Fibroblast of peridontal ligament (primary cell): ENCODE data around the gene PAF1.
A peak's percentile ranks its signal among the peaks of the same experiment; 100 is the strongest.
"Not testable (repeated sequence)": the region's sequence is repeated elsewhere in the genome, so short reads cannot be mapped to it uniquely, and the experiment has no call there.

ENCODE experiments used
- DNase-seq: peaks from one replicate; pipeline ENCODE4 v3.0.0-alpha.2; 2010; ENCODE audit errors: extremely low read depth

PAF1 gene

DNA sequence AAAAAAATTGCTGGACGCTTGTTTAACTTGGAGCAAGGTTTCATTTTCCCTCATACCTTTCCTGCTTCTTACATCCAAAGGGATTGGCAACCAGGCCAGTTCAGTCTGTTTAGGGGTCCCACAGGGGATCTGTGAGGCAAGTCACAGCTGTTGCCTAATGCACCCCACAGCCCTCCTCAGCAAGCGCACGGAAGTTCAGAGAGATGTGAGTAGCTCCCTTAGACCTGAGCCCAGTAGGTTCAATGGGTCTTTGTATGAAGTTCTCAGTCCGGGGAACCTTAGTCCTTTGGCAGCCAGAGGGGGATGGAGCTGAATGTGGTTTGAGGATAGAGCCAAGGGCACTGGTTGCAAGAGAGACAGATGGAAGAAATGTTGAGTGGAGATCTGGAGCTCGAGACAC, 35.7 kb downstream of the PAF1 start:
- DNase-seq: no peak

DNA sequence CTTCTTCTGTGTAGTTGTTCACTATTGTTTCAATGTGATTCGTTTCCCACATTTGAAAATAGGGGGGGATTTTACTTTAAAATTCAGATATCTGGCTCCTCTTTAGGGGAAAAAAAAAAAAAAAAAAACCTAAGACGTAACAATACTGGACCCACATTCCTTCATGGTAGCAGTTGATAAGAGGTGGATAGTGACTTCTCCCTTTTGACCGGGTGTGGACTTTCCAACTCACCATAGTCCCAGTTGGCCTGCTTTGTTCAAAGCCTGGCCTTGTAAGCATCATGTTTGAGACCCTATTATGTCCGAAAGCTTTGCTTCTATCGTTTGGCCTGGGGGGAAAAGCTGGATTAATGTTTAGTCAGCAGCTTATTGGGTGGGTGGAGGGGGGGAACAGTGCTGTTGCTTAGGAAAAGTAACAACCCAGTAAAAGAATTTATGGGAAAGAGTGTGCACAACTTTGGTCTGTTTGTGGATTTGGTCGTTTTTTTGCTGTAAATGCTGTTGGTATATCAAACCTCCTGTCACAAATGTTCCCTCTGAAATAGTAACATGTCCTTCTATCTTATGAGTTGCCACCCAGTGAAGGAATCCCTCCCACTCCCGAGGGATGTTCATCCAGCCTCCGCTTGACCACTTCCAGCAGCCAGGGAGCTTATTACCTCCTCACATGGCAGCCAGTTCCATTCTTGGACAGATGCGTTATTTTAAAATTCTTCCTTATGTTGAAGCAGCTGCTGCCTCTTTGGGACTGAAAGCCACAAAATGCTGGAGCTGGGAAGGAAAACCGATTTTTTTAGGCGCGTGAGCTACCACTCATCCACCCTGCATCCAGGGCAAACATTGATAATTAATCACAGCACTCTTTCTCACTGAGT, 38.3 kb downstream of the PAF1 start:
- DNase-seq: peak; percentile 82

DNA sequence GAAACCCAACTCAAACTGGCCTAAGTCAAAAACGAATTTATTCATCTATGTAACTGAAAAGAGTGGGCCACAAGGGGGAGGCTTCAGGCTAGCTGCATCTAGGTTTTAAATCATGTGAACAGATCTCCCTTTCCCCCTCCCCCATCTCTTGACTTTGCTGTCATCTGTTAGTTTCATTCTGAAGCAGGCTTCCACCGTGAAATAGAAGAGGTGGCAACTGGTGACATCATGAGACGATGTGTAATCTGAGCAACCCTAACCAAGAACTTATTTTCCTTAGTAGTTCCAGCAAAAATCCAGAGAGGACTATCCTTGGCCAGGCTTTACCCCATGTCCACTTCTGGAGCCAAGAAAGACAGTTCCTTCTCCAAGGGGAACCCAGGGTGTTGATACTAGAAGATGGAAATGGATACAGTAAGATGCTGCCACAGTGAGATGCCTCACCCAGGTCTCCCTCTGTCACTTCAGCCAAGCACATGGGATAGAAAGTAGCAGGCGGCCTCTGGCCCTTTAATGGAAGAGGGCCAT, 39.3 kb downstream of the PAF1 start:
- DNase-seq: peak; percentile 75

DNA sequence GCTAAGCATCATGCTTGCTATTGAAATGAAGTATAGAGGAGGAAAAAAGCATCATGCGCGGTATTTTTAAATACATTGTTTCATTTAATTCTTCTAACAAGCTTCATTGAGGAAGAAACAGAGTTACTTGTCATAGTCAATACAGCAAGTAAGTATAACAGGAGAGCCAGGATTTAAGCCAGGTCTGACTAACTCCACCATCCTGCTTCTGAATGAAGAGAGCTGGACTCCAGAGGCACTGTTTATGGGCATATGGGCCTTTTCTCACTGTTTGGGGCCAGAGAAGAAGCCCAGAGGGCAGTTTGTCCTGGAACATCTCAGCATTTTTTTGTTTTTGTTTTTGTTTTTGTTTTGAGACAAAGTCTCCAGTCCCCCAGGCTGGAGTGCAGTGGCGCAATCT, 40.8 kb downstream of the PAF1 start:
- no peak for DNase-seq

DNA sequence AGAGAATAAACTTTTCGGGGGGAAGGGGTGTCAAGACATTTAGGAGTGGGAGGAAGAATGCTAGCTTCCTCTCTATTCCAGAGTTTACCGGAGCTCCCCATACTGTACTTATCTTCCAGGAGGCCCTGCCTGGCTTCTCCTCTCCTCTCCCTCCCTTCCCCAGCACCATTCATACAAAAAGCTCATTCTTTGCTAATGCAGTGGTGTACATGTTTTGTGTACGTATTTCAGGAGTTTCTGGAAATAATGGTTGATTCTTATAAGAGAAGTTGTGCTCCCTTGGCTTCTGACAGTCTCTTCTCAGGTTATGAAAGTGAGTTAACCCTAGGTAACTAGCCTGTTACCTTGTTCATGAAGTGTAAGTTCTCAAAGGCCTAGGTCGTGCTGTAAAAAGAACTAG, 41.6 kb downstream of the PAF1 start:
- DNase-seq: no peak

DNA sequence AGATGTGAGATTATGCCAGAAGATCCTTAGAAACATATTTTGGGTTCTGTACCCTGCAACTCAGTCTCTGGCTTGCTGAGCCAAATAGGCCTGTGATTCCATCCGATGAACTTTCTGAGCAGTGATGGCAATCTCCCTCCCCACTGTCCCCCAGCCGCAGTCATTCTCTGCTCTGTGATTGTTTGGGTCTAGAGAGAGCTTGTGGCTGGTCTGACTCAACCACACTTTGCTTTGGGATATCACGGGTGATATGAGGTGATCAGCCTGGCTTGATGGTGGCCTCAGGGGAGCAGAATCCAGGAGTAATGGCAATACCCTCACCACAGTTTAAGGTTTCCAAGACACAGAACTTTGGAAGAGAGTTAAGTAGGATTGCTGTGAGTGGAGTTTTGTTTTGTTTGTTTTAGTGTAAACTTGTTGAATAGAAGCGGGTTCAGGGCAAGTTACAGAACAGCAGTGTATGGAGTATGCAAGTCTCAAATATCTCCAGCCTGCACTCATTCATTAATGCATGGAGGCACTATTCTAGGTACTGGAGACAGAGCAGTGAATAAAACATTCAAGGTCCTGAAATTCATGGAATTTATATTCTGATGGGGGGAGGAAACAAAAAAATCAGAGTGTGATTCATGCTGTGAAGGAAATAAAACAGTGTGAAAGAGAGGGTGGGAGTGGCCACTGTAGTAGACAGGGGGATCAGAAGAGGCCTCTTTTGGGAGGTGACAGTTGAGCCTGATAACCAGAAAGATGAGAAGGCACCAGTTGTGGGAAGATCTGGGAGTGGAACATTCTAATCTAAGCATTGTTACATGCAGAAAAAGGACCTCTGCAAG, 43.4 kb downstream of the PAF1 start:
- DNase-seq: peak; percentile 49

DNA sequence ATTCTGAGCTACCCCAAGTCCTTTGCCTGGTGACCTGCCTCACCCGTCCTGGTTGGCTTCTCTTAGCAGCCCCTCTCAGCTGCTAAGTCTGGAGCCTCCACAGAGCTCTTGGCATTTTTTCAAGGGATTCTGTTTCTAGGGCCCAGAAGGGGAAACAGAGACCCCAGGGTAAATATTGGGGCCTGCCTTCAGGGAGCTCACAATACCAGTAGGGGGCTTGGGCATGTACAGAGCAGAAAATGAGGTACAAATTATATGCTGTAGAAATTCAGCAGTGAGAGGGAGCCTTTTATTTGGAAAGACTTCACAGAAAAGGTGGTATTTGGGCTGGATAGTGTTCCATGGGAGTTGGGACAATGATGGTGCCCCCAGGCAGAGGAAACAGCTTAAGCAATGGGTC, 45.0 kb downstream of the PAF1 start:
- DNase-seq: no peak

DNA sequence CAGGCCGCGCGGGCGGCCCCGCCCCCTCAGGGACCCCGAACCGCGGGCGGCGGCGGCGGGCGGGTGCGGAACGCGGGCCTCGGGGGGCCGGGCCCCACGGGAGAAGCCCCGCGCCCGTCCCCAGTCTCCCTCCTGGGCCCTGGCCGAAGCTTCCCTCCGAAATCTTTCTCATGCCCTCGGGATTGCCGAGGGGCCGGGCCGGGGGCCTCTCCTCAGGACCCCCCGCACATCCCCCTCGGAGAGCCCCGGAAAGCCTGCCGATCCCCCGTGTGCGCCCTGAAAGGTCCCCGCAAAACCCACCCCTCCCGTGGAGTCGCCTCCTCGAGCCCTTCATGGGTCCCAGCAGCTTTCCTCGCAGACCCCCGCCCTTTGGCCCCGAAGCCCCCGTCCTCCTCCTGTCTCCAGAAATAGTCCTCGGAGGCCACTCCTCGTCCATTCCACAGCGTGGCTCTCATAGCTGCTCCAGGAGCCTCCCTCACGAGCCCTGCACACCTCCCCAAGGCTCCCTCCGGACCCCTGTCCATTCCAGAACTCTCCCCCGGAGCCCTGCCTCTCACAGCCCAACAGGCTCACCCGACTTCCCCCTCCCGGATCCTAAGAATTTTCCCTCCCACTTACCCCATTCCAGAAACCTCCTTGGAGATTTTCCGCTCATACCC, 48.1 kb downstream of the PAF1 start:
- no peak for DNase-seq

DNA sequence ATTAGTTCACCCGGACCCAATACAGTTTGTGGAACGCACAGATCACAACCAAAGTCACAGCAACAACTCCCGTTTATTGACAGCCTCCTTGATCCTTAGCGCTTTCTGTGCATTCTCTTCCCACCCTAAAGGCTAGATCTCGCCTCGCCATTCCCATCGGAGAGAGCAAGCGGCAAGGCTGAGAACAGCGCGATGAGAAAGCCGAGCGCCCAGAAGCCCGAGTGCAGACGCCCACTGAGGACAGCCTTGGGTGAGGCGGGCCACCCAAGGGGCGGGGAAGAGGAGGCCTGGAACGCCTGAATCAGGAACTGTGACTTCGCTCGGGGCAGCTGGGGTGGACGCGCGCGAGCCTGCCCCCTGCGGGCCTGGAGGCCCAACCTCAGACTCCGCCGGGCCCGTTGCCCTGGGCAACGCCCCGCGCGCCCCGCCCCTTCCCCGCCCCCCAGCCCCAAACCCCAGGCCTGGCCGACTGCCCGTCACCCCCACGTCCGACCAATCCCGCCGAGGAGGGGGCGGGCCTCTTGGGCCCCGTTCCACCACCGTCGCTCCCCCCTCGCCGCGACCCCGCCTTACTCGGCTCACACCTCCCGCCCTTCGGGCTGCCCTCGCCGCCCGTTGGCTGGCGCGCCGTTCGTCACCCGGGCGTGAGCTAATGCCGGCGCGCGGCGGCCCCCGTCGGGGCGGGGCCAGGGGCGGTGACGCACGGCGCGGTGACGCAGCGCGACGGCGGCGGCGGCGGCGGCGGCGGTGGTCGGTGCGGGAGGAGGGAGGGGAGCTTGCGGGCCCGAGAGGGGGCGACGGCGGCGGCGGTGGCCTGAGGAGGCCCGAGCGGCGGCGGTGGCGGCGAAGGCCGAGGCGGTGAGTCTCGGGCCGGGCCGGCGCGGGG, 48.9 kb downstream of the PAF1 start, which contains the start of gene SAMD4B:
TSS of gene SAMD4B (plus strand) at position 703 of the 886 bp plus-strand sequence. CDS start 14,473 bp downstream, outside the sequence.
- DNase-seq: peak; percentile 95

DNA sequence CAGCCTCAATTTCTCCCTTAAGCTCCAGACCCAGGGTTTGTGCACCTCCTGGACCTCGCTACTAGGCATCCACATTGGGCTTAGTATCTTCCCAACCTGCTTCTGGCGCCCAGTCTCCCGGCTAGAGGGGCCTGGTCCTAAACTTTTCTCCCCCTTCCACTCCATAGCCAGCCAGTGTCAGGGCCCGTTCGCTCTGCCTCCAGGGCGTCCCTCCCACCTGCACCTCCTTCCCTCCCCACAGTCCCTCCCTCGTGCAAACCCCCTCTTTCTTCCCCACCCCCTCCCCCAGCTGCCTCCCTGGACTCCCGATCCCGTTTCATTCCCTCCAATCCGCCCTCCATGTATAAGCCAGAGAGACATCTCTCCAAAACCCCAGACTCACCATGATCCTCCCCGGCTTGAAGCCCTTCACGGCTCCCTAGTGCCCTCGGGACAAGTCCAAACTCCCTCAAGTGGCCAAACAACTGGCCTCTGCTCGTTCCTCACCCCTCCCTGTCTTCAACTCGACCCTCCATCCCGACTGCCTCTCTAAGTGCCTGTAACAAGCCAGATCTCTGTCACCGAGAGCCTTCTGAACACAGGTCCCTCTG, 49.7 kb downstream of the PAF1 start:
- no peak for DNase-seq

DNA sequence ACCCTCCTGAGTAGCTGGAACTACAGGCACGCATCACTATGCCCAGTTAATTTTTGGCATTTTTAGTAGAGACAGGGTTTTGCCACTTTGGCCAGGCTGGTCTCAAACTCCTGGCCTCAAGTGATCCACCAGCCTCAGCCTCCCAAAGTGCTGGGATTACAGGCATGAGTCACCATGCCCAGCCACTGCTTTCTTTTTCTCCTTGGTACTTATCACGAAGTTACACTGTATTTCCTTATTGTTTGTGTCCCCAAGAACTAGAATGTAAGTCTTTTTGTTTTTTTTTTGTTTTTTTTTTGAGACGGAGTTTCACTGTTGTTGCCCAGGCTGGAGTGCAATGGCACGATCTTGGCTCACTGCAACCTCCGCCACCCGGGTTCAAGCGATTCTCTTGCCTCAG, 50.8 kb downstream of the PAF1 start:
- not testable (repeated sequence) for DNase-seq

DNA sequence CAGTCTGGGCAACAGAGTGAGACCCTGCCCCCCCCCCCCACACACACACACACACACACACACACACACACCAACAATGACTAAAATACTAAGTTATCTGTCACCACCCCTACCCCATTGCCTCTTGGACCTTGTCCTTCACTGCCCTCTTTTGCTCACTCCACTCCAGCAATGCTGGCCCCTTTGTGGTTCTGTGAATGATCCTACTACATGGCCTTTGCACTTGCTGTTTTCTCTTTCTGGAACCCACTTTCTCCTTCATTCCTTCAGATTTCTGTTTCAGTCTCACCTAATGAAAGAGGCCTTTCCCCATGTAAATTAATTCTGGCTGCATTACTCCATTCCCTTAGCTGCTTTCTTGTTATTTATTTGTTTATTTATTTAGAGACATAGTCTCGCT, 51.2 kb downstream of the PAF1 start:
- no peak for DNase-seq

DNA sequence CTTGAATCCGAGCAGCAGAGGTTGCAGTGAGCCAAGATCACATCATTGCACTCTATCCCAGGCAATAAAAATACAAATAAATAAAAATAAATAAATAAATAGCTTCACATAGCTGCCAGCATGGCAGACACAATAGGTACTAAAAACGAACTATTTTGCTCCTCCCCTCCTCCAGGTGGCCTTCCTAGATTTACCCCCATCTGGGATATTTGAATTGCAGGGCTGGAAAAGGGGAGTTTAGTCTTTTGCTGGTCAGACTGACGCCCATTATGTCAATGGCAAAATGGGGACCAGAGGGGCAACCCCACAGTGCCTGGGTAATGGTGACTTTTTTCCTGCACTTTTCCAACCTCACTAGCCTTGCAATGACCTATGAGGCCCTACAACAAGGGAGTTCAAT, 54.4 kb downstream of the PAF1 start:
- DNase-seq: no peak
